ENCODE results near the gene GRM1.

GRM1 gene

DNA sequence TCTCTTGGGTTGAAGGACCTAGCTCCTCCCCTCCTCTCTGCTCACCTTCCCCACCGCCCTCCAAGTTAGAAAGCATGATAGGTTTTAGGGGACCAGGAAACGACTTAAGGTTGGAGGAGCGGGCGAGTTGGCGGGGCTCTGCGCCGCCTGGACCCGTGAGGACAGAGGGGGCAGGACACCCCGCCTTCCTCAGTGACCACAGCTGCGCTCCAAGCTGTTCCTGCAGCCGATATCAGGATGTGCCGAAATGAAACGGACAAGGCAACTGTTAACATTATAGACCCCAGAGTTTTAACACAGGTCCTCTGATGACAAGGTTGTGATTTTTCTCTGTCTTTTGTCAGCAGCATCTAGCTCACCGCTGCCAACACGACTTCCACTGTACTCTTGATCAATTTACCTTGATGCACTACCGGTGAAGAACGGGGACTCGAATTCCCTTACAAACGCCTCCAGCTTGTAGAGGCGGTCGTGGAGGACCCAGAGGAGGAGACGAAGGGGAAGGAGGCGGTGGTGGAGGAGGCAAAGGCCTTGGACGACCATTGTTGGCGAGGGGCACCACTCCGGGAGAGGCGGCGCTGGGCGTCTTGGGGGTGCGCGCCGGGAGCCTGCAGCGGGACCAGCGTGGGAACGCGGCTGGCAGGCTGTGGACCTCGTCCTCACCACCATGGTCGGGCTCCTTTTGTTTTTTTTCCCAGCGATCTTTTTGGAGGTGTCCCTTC is at the start of gene GRM1:
Gene GRM1 (plus strand): TSS at position 212 of the 722 bp plus-strand sequence. CDS start 456 bp downstream, at position 668.
- no peak for DNase-seq

DNA sequence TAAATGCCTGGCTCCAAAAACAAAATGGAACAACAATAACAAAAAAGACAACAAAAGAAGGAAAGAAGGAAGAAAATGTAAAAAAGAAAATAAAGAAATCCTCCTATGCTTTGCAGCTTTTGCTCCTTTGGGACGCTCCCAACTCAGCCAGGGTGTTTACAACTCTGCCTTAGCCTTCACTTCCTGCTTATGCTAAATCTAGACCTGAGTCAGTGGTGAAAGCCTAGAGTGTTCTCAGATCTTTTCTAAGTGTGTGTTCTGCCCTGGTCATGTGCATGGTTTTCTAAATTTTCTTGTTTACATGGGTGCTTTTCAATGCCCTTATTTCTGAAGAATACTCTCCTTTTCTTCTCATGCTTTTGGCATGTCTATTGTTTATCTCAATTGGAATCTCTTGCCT is 19.5 kb upstream of the GRM1 start:
- no peak for DNase-seq

DNA sequence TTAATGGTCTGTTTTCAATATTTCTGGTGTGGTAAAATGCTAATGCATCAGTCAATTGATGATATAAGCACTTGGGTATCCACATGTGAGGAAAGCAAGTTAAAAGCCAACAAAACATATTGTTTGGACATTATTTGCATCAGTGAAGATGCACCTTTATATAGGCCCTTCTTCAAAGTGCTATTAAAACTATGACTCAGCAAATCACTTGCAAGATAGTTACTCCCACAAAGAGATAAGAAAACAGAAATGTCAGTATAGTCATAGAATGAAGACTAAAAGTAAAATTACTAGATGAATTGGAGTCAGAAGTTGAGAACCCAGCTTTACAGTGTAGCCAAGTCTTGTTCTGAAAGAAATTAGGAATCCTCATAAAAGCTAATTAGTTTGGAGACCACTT is 14.6 kb upstream of the GRM1 start:
- no peak for DNase-seq

DNA sequence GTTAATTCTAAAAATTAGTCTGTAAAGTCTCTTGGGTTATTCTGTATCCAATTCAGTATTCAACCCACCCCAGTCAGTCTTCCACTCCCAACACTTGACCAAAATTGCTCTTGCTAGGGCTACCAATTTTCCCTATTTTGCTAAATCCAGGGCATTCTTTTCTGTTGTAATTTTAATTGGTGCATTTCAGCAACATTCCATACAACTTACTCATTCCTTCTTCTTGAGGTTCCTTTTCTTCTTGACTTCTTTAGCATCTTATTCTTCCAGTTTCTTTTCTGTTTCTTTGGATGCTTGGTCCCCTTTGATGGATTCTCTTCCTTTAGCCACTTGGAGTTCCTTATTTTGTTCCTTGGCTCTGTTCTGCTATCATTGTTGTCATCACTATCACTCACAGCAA is 11.2 kb upstream of the GRM1 start:
- no peak for DNase-seq

- no peak for DNase-seq
Observed at GRCh38 chr6:146026873-146027272, 2.0 kb upstream of the GRM1 start.

DNA sequence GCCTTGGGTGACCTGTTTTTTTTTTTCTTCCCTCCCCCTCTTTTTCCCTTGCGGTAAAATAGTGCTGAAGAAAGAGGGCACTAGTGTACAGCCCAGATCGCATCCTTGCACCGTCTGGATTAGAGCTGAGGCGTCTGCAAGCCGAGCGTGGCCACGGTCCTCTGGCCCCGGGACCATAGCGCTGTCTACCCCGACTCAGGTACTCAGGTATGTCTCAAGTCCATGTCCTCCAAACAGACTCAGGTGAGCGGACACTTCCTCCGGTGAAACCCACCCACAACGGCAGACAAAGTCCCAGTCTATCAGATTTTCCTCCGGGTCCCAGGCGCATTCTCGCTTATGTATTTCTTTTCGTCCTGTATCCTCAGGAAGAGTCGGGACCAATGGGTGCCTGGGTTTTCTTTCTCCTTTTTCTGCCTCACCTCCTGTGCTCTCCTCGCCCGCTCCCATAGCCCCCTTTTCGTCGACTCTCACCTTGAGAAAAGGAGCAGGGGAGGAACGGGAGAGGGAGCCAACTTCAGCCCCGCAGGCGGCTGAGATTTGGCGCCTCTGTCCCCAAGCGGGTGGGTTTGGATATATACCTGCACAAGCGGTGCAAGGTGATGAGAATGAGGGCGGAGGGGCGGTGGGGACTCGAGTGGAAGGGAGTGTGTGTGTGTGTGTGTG is 1.1 kb upstream of the GRM1 start:
- no peak for DNase-seq

DNA sequence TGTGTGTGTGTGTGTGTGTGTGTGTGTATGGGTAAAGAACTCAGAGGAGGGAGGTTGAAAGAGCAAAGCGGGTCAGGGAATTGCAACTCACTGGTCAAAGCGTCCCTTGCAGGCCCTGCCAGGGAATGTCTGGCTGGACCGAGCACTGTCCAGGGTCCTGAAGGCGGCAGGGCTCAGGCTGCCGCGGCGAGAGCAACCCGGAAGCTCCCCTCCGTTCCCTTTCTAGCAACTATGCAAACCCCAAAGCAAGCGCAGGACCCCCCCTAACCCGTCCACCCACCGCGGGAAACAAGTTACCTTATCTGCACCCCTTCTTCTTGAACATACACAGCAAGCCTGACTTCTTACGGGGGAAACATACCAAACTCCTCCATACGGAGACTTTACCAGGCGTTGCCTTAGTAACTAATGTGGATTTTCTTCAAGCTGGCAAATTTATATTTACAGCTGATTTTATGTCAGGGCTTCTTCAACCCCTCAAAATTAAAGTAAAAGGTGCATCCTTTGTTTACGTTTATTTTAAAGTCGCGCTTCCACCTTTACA is 538 bp upstream of the GRM1 start:
- DNase-seq: no peak

GRCh38 chr6:146029573-146030184 is 817 bp downstream of the GRM1 start:
- no peak for DNase-seq

DNA sequence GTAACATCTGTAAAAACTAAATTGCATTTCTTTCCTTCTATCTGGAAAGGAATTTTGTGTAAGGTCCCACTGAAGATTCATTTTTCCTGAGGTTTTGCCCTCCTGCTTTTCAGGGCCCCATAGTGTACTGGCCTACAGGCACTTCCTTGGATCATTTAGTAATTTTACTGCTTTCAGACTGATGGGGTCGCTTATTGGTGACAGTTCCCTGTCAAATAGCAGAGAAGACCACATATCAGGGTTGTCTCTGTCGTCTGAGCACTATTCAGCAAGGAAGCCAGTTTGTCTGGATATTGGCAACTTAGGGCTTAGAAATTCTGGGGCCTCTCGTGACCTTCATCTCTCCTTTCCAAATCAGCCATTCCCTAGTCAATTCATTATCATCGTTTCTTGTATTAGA is 3.5 kb downstream of the GRM1 start:
- no peak for DNase-seq

- DNase-seq: no peak
Observed at GRCh38 chr6:146040360-146040759, 11.5 kb downstream of the GRM1 start.

- DNase-seq: no peak
Observed at GRCh38 chr6:146041282-146041681, 12.4 kb downstream of the GRM1 start.

GRCh38 chr6:146047371-146047770 is 18.5 kb downstream of the GRM1 start:
- DNase-seq: no peak

DNA sequence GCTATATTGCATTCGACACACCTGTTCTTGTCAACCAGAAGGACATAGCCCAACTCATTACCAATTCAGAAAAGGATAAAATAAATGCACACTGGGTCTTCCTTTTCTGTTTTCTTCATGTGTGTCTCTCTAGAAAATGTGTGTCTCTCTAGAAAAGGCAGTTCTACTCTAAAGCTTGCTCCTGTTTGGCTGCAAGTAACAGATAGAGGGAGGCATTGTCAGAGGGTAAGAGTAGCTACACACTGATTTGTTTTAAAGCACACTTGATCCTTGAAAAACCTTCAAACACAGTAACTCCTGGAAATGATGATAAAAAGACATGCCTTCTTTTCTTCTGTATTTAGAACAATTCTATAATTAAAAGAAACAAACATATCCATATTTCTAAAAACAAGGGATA is 21.3 kb downstream of the GRM1 start:
- DNase-seq: no peak

- DNase-seq: no peak
Observed at GRCh38 chr6:146056506-146056905, 27.6 kb downstream of the GRM1 start.

- no peak for DNase-seq
Observed at GRCh38 chr6:146065690-146066089, 36.8 kb downstream of the GRM1 start.

GRCh38 chr6:146066506-146066905 is 37.6 kb downstream of the GRM1 start:
- DNase-seq: no peak

DNA sequence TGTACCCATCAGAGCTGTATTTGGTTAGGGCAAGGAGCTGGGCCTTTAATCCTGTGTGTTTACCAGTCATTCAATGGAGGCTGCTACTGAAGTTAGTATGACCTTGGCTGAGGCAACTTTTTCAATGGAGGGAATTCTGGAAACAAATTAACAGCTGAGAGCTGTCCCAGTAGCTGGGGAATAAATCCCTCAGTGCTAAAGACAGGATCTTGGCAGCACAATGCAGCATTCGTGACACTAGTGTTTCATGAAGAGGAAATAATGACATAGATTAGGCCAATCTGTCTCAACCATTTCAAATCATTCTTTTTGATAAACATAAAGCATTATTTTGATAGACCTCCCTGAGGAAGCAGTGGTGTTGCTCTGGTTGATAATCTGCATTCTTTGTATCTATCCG is 42.9 kb downstream of the GRM1 start:
- no peak for DNase-seq

DNA sequence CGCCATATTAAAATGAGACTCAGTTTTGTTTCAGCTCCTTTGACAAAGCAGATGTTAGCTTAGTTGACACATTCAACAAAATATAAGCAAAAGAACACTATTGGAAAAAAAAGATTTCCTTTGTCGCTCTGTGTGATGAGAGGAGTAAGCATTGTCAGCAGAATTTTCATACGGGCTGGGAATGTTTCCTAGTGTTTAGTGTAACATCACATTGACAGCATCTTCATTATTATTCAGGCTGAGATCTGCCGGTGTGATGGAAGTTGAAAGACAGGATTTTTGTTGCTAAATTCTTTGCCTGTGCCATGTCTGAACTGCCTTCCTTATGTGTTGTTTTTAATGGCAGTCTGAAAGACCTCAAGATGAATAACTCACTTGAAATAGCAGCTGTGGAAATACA is 49.1 kb downstream of the GRM1 start:
- no peak for DNase-seq

DNA sequence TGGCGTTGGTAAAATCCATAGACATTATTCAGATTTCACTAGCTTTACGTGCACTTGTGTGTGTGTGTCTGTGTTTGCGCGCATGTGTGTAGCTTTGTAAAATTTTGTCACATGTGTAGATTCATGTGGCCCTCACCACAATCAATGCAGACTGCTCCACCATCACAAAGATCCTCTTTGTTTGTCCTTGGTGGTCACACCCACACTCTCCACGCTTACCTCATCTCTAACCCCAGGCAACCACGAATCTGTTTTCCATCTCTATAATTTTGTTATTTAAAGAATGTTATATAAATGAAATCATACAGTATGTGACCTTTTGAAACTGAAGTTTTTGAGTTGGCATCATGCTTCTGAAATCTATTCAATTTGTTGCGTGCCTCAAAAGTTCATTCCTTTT is 58.5 kb downstream of the GRM1 start:
- no peak for DNase-seq

DNA sequence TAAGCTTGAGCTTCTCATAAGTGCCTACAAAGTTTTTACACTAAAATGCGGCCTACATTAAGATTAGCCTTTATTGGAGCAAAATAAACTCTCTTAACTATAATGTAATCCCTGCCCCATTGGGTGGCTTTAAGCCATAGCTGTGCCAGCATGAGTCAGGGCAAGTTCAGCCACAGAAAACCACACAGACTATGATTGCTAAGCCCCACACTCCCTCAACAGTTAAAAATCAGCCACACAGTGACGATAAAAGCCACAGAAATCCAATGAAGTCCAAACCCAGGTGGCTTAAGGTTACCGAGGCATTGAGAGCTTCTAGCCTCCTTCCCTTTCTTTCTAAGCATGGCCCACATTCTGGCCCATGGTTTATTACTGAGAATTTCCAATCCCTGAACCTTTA is 61.6 kb downstream of the GRM1 start:
- DNase-seq: no peak

GRCh38 chr6:146092961-146093686 is 64.3 kb downstream of the GRM1 start:
- no peak for DNase-seq

DNA sequence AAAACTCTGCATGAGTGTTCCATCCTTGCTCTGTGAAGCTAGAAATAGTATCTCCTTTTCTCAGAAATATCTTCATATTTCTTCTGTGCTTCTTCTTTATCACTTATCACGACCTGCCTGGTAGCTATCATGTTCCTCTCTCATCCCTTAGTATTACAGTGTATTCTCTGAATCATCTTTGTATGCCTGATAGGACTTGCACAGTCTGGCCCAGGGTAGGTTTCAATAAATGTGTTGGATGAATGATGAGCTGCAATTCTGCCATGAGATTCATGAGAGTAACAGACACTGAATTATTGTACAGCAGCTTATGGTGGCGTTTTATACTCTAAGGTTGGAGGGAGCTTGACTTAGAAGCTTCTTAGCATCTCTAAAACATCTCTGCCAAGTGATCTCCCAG is 66.6 kb downstream of the GRM1 start:
- no peak for DNase-seq

GRCh38 chr6:146097586-146097985 is 68.7 kb downstream of the GRM1 start:
- no peak for DNase-seq
